GM12891 (cell line): Measurements from ENCODE around the gene CCDC191.

ENCODE experiments used
- PAX5 ChIP-seq: IDR thresholded peaks from 2 replicates; pipeline ENCODE4 v1.6.1; 2011; ENCODE audit warnings: low read length, moderate library complexity, mild to moderate bottlenecking; ENCODE audit not compliant: insufficient read depth, severe bottlenecking
- POLR2A ChIP-seq: IDR thresholded peaks from 2 replicates; pipeline ENCODE4 v1.6.1; 2011; ENCODE audit warnings: low read depth, low read length, control low read depth
- POLR2AphosphoS5 ChIP-seq: IDR thresholded peaks from 2 replicates; pipeline ENCODE4 v1.6.1; 2011; ENCODE audit warnings: low read depth, low read length, control low read depth
- SPI1 ChIP-seq: IDR thresholded peaks from 2 replicates; pipeline ENCODE4 v1.6.1; 2011; ENCODE audit warnings: low read depth, low read length, control low read depth
- TAF1 ChIP-seq: IDR thresholded peaks from 2 replicates; pipeline ENCODE4 v1.6.1; 2011; ENCODE audit warnings: low read depth, low read length, control low read depth

DNA sequence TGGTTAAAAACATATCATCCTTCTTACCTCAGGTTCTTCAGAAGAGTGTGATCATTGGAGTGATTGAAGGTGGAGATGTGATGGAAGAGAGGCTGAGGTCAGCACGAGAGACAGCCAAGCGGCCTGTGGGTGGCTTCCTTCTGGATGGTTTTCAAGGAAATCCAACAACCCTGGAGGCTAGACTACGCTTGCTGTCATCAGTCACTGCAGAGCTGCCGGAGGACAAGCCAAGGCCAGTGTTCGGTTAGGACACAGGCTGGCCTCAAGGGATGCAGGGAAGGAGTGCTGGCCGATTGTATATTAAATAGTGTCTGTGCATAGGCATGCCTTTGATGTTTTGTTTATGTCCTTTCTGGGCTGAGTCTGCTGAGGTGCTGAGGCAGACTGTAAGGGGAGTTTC, 20.4 kb upstream of the CCDC191 start:
- TF ChIP-seq POLR2A (no peak), POLR2AphosphoS5 (no peak), TAF1 (no peak), PAX5 (no peak), SPI1 (no peak)
